Breast epithelium (tissue), 3 donors: ENCODE measurements around the gene GLIS1.

Experiments used
- CTCF ChIP-seq, 3 donors: fragments of 450-650 bp; IDR thresholded peaks; one replicate each; pipeline ENCODE4 v1.5.1; 2016 to 2017; ENCODE audit warnings: antibody characterized with exemption in 3 of 3, mild to moderate bottlenecking in 3 of 3, moderate library complexity in 3 of 3
- POLR2A ChIP-seq: fragments of 450-650 bp; IDR thresholded peaks from one replicate; pipeline ENCODE4 v1.6.1; 2016; ENCODE audit warnings: antibody characterized with exemption, mild to moderate bottlenecking, moderate library complexity

GRCh38 chr1:53568540-53568939 lies 170.4 kb downstream of the GLIS1 start:
- TF ChIP-seq CTCF (IDR thresholded peaks at IDR 0.05) (no peak), POLR2A (no peak)
